Smooth muscle cell (in vitro differentiated cells): Measurements from ENCODE around the gene KIAA1671. TPM values are rescaled to one million over a fixed set of nuclear protein-coding genes. Genes with fewer than 3 reads are reported as not detected.

Experiments
- DNase-seq: peaks from one replicate; lab custom pipeline; 2025; ENCODE audit not compliant: unreplicated experiment; lab: John Stamatoyannopoulos, UW
- H2AFZ ChIP-seq: fragments of 200-600 bp; sonication (generic); 2 replicates; pipeline ENCODE4 v1.6.0; 2016; ENCODE audit warnings: antibody characterized with exemption, low read depth, mild to moderate bottlenecking
- H3F3A ChIP-seq: fragments of 200-600 bp; sonication (generic); 2 replicates; pipeline ENCODE4 v1.6.0; 2017; ENCODE audit warnings: antibody characterized with exemption, low read depth
- H3K27ac ChIP-seq: fragments of 200-600 bp; sonication (generic); 2 replicates; pipeline ENCODE4 v1.5.1; 2016; ENCODE audit warnings: low read depth, mild to moderate bottlenecking
- H3K27me3 ChIP-seq: fragments of 200-600 bp; sonication (generic); 2 replicates; pipeline ENCODE4 v1.6.1; 2016; ENCODE audit warnings: low read depth, mild to moderate bottlenecking
- H3K36me3 ChIP-seq: fragments of 200-600 bp; sonication (generic); 2 replicates; pipeline ENCODE4 v1.5.1; 2016; ENCODE audit warnings: low read depth
- H3K4me1 ChIP-seq: fragments of 200-600 bp; sonication (generic); 2 replicates; pipeline ENCODE4 v1.5.1; 2016; ENCODE audit warnings: low read depth
- H3K4me2 ChIP-seq: fragments of 200-600 bp; sonication (generic); 2 replicates; pipeline ENCODE4 v1.6.0; 2016; ENCODE audit warnings: mild to moderate bottlenecking
- H3K4me3 ChIP-seq: fragments of 200-600 bp; sonication (generic); 2 replicates; pipeline ENCODE4 v1.5.1; 2016; ENCODE audit warnings: mild to moderate bottlenecking
- H3K79me2 ChIP-seq: fragments of 200-600 bp; sonication (generic); 2 replicates; pipeline ENCODE4 v1.6.0; 2016; ENCODE audit warnings: low read depth, mild to moderate bottlenecking
- H3K9ac ChIP-seq: fragments of 200-600 bp; sonication (generic); 2 replicates; pipeline ENCODE4 v1.6.0; 2016; ENCODE audit warnings: low read depth
- H3K9me3 ChIP-seq: fragments of 200-600 bp; sonication (generic); replicated peaks from 2 replicates; pipeline ENCODE4 v1.5.1; 2016; ENCODE audit warnings: low read depth
- H4K20me1 ChIP-seq: fragments of 200-600 bp; sonication (generic); 2 replicates; pipeline ENCODE4 v1.6.0; 2016; ENCODE audit warnings: low read depth
- WGBS: methylation state at CpG from one replicate; pipeline ENCODE4 v1.1.7; 2016; ENCODE audit warnings: low lambda C conversion rate; 5-methylcytosine and 5-hydroxymethylcytosine counted together
- polyA plus RNA-seq: library from polyadenylated mRNA; unstranded; fragments of >200 nt; fragmentation: Nextera tagmentation; extraction: Ambion mirVana; gene quantifications from 2 replicates; pipeline ENCODE4 v1.2.1, GENCODE V29; 2016
- total RNA-seq: library from RNA; depleted of rRNA; stranded (reverse); fragments of >200 nt; gene quantifications from 2 replicates; pipeline ENCODE4 v1.2.3, GENCODE V29; 2014
- TF ChIP-seq, protein P1 (sequence below): fragments of 200-600 bp; sonication (generic); IDR thresholded peaks from 2 replicates; pipeline ENCODE4 v1.5.1; 2017; ENCODE audit warnings: borderline replicate concordance, mild to moderate bottlenecking, antibody characterized with exemption; ENCODE audit not compliant: insufficient read depth, poor library complexity, severe bottlenecking

The KIAA1671 gene
- total and polyA plus RNA-seq, 2 experiments from 2014 or later = 1.7 to 7.6 TPM

DNA sequence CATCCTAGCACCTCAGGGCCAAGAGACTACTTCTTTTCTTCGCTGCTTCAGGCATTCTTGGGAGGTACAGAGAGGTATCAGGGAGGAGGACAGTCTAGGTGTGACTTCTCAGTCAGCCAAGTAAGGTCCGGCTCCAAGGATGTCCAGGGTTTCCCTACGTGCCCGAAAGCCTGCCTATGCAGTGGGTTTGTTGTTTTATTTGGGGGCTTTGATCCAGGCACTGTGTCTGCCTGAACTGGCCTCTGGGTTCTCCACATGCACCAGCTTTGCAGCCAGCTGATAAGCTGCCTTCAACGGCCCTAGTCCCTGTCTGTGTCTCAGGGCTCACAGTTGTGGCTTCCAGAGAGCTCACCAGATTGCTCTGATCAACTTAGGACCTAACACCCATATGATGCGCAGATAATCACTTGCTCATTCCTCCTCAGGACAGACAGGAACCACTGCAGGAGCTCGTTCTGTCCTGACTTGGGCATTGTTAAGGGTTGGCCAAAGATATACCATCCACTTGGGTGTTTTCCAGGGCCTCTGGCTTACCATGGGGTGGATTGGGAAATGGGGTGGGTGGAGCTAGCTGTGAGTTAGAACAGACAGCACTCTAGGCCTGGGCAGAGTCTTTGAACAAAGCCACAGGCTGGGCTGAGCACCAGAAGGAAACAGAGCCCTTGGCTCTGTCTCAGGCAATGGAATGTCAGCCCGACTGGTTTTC lies 201.6 kb downstream of the KIAA1671 start:
- no peaks in the 10 kb centered on the region for H3K9me3 ChIP-seq
- H4K20me1 ChIP-seq = peaks cover 12% of the 10 kb centered on the region
- H3K27ac ChIP-seq = peak overlapping the region; percentile 3
- peak overlapping the region; percentile 37 for H3K4me2 ChIP-seq
- 43% methylated on average over 8 of the region's 8 CpGs for WGBS
- no peaks in the 10 kb centered on the region for H3K27me3 ChIP-seq
- no peaks in the 10 kb centered on the region for H3K36me3 ChIP-seq
- no peak overlapping the region for H3K9ac ChIP-seq
- no peaks in the 10 kb centered on the region for H3F3A ChIP-seq
- no peak overlapping the region for H3K4me3 ChIP-seq
- TF ChIP-seq, protein P1, sequence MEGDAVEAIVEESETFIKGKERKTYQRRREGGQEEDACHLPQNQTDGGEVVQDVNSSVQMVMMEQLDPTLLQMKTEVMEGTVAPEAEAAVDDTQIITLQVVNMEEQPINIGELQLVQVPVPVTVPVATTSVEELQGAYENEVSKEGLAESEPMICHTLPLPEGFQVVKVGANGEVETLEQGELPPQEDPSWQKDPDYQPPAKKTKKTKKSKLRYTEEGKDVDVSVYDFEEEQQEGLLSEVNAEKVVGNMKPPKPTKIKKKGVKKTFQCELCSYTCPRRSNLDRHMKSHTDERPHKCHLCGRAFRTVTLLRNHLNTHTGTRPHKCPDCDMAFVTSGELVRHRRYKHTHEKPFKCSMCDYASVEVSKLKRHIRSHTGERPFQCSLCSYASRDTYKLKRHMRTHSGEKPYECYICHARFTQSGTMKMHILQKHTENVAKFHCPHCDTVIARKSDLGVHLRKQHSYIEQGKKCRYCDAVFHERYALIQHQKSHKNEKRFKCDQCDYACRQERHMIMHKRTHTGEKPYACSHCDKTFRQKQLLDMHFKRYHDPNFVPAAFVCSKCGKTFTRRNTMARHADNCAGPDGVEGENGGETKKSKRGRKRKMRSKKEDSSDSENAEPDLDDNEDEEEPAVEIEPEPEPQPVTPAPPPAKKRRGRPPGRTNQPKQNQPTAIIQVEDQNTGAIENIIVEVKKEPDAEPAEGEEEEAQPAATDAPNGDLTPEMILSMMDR = no peak
- H2AFZ ChIP-seq = no peak overlapping the region
- peak; percentile 23 for DNase-seq
- peaks cover 8% of the 10 kb centered on the region for H3K4me1 ChIP-seq
- no peaks in the 10 kb centered on the region for H3K79me2 ChIP-seq

- peaks cover 8% of the 10 kb centered on the region for H3K4me1 ChIP-seq
- H3K27ac ChIP-seq = peak overlapping the region; percentile 3
- peaks cover 17% of the 10 kb centered on the region for H4K20me1 ChIP-seq
- H3K9me3 ChIP-seq = no peaks in the 10 kb centered on the region
- 71% methylated on average over 2 of the region's 2 CpGs for WGBS
- H2AFZ ChIP-seq = no peak overlapping the region
- no peaks in the 10 kb centered on the region for H3F3A ChIP-seq
- peak overlapping the region; percentile 37 for H3K4me2 ChIP-seq
- no peaks in the 10 kb centered on the region for H3K79me2 ChIP-seq
- TF ChIP-seq, protein P1 = no peak
- no peak overlapping the region for H3K9ac ChIP-seq
- no peak overlapping the region for H3K4me3 ChIP-seq
- DNase-seq = no peak
- H3K36me3 ChIP-seq = no peaks in the 10 kb centered on the region
- no peaks in the 10 kb centered on the region for H3K27me3 ChIP-seq
Measured at GRCh38 chr22:25154667-25154999, 202.1 kb downstream of the KIAA1671 start.

- peaks cover 24% of the 10 kb centered on the region for H4K20me1 ChIP-seq
- H3K9me3 ChIP-seq = no peaks in the 10 kb centered on the region
- H3K4me2 ChIP-seq = no peak overlapping the region
- DNase-seq = no peak
- H3K36me3 ChIP-seq = no peaks in the 10 kb centered on the region
- H3K79me2 ChIP-seq = no peaks in the 10 kb centered on the region
- H2AFZ ChIP-seq = no peak overlapping the region
- WGBS = 92% methylated on average over 4 of the region's 4 CpGs
- H3K27me3 ChIP-seq = no peaks in the 10 kb centered on the region
- no peak overlapping the region for H3K4me3 ChIP-seq
- H3K4me1 ChIP-seq = peaks cover 8% of the 10 kb centered on the region
- H3K9ac ChIP-seq = no peak overlapping the region
- no peaks in the 10 kb centered on the region for H3F3A ChIP-seq
- no peak overlapping the region for H3K27ac ChIP-seq
- TF ChIP-seq, protein P1 = no peak
Measured at GRCh38 chr22:25156736-25157135, 204.2 kb downstream of the KIAA1671 start.

GRCh38 chr22:25159028-25159427 lies 206.5 kb downstream of the KIAA1671 start:
- no peaks in the 10 kb centered on the region for H3K36me3 ChIP-seq
- H3F3A ChIP-seq = no peaks in the 10 kb centered on the region
- H3K4me3 ChIP-seq = no peak overlapping the region
- H3K9me3 ChIP-seq = no peaks in the 10 kb centered on the region
- WGBS = 30% methylated on average over 10 of the region's 10 CpGs
- no peak overlapping the region for H3K9ac ChIP-seq
- H3K4me1 ChIP-seq = peaks cover 6% of the 10 kb centered on the region
- H2AFZ ChIP-seq = no peak overlapping the region
- peaks cover 29% of the 10 kb centered on the region for H4K20me1 ChIP-seq
- H3K4me2 ChIP-seq = peak overlapping the region; percentile 19
- H3K27ac ChIP-seq = no peak overlapping the region
- TF ChIP-seq, protein P1 = no peak
- no peaks in the 10 kb centered on the region for H3K27me3 ChIP-seq
- DNase-seq = no peak
- no peaks in the 10 kb centered on the region for H3K79me2 ChIP-seq
